ENCODE measurements around the gene POLRMT. TPM values are rescaled to one million over a fixed set of nuclear protein-coding genes. Genes with fewer than 3 reads are reported as not detected.
"Not testable (repeated sequence)": the region's sequence is repeated elsewhere in the genome, so short reads cannot be mapped to it uniquely, and the experiment has no call there.

The POLRMT gene
- total and polyA plus RNA-seq, 8 donors: 18.5 to 196 (median 80.9) TPM

- Histone ChIP-seq H3K9me3 (no peaks in the 10 kb centered on the region), H3K36me3 (peaks cover 13 to 61% (median 54%) of the 10 kb centered on the region in 4 donors), H3K4me1 (peaks cover 20 to 54% (median 36%) of the 10 kb centered on the region in 4 donors), H3K4me3 (no peak overlapping the region), H3K27me3 (no peaks in the 10 kb centered on the region), H3K27ac (no peak overlapping the region)
- no peak for DNase-seq
- 90 to 96% (median 94%) methylated on average over 30 of the region's 30 CpGs for WGBS, 5 donors
- TF ChIP-seq POLR2A (IDR thresholded peaks at IDR 0.05): no peak
- TF ChIP-seq EP300 (IDR thresholded peaks at IDR 0.05): no peak
- TF ChIP-seq POLR2AphosphoS5 (IDR thresholded peaks at IDR 0.05): no peak
- TF ChIP-seq CTCF (IDR thresholded peaks at IDR 0.05): no peak
- intact Hi-C loops (cut with DNase I; ENCODE audit: low total_unique reads): loop anchor here (10.0 kb wide), 1 partner anchor 55 kb away; the partner anchor contains the start of gene BSG
These were observed 3.2 kb downstream of the POLRMT start for GRCh38 chr19:629961-630714.

DNA sequence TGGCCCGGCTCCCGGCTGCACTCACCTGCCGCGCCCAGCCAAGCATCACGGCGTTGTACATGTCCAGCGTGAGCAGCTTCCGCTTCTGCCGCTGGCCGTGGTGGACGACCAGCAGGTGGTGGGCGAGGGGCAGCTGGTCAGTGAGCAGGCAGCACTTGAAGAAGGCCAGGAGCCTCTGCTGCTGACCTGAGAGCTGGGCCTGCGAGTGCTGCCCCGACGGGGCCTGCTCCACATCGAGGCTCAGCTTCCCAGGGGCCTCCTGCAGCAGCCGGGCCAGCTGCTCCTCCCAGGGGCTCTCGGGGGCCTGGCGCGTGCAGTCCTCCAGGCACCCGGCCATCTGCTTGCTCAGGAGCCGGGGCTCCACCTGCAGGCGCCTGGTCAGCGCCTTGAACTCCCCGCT, 3.8 kb downstream of the POLRMT start:
- intact Hi-C loops (cut with DNase I; ENCODE audit: low total_unique reads); H3K9me3 ChIP-seq; H3K27me3 ChIP-seq; H3K4me3 ChIP-seq; H3K27ac ChIP-seq; DNase-seq: not testable (repeated sequence)
- 64 to 79% (median 73%) methylated on average over 19 to 25 of the region's 25 CpGs for WGBS, 5 donors
- peaks cover 20 to 48% (median 31%) of the 10 kb centered on the region in 4 donors for H3K4me1 ChIP-seq
- peaks cover 19 to 67% (median 61%) of the 10 kb centered on the region in 4 donors for H3K36me3 ChIP-seq

DNA sequence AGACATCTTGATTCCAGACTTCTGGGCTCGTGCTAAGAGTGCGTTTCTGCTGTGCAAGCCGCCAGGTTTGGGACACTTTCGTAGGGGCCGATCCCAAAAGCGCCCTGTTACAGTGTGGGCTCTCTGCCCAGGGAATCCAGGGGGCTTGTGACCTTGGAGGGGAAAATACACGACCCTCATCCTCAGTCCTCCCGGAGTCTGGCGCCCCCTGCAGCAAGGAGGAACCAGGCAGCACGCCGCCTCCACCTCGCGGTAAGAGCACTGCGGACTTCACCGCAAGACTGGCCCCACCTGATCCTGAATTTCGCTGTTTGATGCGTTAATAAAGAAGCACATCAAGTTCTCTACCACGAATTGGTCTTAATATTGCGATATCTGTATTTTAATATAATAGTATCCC, 5.2 kb downstream of the POLRMT start:
- no peaks in the 10 kb centered on the region for H3K27me3 ChIP-seq
- H3K27ac ChIP-seq: no peak overlapping the region
- intact Hi-C loops (cut with DNase I; ENCODE audit: low total_unique reads): no loop called here
- H3K4me1 ChIP-seq: peaks cover 13 to 39% (median 22%) of the 10 kb centered on the region in 4 donors
- H3K9me3 ChIP-seq: no peaks in the 10 kb centered on the region
- WGBS, 5 donors: 89 to 91% (median 90%) methylated on average over 17 to 19 of the region's 19 CpGs
- TF ChIP-seq EP300 (IDR thresholded peaks at IDR 0.05) (no peak), CTCF (IDR thresholded peaks at IDR 0.05) (peak in 1 of 7 experiments; percentile 16)
- H3K4me3 ChIP-seq: no peak overlapping the region
- H3K36me3 ChIP-seq: peaks cover 19 to 81% (median 74%) of the 10 kb centered on the region in 4 donors
- DNase-seq: no peak

DNA sequence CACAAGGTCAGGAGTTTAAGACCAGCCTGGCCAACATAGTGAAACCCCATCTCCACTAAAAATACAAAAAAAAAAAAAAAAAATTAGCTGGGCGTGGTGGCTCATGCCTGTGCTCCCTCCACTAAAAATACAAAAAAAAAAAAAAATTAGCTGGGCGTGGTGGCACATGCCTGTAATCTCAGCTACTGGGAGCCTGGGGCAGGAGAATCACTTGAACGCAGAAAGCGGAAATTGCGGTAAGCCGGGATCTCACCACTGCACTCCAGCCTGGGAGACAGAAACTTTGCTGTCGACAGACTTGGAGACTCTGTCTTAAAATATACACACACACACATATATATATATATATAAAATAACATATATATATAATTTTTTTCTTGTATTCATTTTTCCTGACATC, 6.8 kb downstream of the POLRMT start:
- DNase-seq; H3K27me3 ChIP-seq; H3K4me3 ChIP-seq; H3K27ac ChIP-seq; H3K9me3 ChIP-seq; intact Hi-C loops (cut with DNase I; ENCODE audit: low total_unique reads): not testable (repeated sequence)
- Histone ChIP-seq H3K4me1 (peaks cover 0 to 23% (median 8%) of the 10 kb centered on the region in 4 donors), H3K36me3 (peaks cover 27 to 97% (median 90%) of the 10 kb centered on the region in 4 donors)
- 89 to 94% (median 93%) methylated on average over 7 of the region's 7 CpGs for WGBS, 5 donors

DNA sequence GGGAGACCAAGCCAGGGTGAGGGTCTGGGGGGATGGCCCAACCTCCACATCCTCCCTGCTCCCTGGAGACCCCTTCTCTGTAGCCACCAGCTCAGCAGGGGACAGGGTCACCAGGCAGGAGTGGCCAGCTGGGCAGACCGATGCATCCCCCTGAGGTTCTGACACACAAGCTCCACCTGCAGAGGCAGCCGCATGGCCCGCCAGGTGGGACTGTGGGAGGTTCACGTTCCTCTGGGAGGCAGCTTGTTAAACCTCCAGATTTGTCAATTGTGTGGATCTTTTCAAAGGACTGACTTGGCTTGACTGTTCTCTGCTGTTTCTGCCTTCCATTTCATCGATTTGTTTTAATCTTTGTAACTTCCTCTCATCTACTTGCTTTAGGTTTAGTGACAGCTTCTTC, 8.1 kb downstream of the POLRMT start:
- 90 to 97% (median 91%) methylated on average over 5 of the region's 5 CpGs for WGBS, 5 donors
- no peak for TF ChIP-seq CTCF (IDR thresholded peaks at IDR 0.05)
- no peak for TF ChIP-seq POLR2A (IDR thresholded peaks at IDR 0.05)
- no peak for TF ChIP-seq EP300 (IDR thresholded peaks at IDR 0.05)
- no peak for TF ChIP-seq POLR2AphosphoS5 (IDR thresholded peaks at IDR 0.05)
- Histone ChIP-seq H3K9me3 (no peaks in the 10 kb centered on the region), H3K27ac (no peak overlapping the region), H3K27me3 (no peaks in the 10 kb centered on the region), H3K4me3 (no peak overlapping the region), H3K4me1 (peaks cover 0 to 14% (median 5%) of the 10 kb centered on the region in 4 donors), H3K36me3 (peaks cover 24 to 98% (median 95%) of the 10 kb centered on the region in 4 donors)
- intact Hi-C loops (cut with DNase I; ENCODE audit: low total_unique reads): no loop called here
- no peak for DNase-seq

Measured in stomach (tissue), 9 donors.